ENCODE measurements around the gene XPNPEP2.

The XPNPEP2 gene

GRCh38 chrX:129797251-129797906, 58.6 kb downstream of the XPNPEP2 start:
- peaks cover 44 to 62% (median 55%) of the 10 kb centered on the region in 11 experiments for H3K36me3 ChIP-seq
- H3K4me3 ChIP-seq: no peak overlapping the region
- no peaks in the 10 kb centered on the region for H3K9me3 ChIP-seq (replicated peaks in 1 of 11)
- TF ChIP-seq Cebpa-rat (IDR thresholded peaks at IDR 0.05): no peak
- no peak overlapping the region for H3K9ac ChIP-seq
- peaks cover 19 to 69% (median 52%) of the 10 kb centered on the region in 11 experiments; a peak in 21 of 22 replicates for H4K20me1 ChIP-seq
- peak overlapping the region in 2 of 11 experiments; percentile 15 to 26; a peak in 3 of 22 replicates for H3K4me2 ChIP-seq
- peaks cover 0 to 50% (median 15%) of the 10 kb centered on the region in 10 experiments; a peak in 11 of 20 replicates for H3K4me1 ChIP-seq
- H3K27me3 ChIP-seq: peaks cover 40 to 90% (median 69%) of the 10 kb centered on the region in 11 experiments
- no peak overlapping the region for H3K27ac ChIP-seq

- Histone ChIP-seq H3K4me3 (no peak overlapping the region), H3K9me3 (replicated peaks in 1 of 11) (no peaks in the 10 kb centered on the region), H3K9ac (no peak overlapping the region), H4K20me1 (peaks cover 9 to 59% (median 41%) of the 10 kb centered on the region in 11 experiments; a peak in 21 of 22 replicates), H3K27me3 (peaks cover 48 to 92% (median 76%) of the 10 kb centered on the region in 11 experiments), H3K36me3 (peaks cover 34 to 51% (median 45%) of the 10 kb centered on the region in 11 experiments), H3K4me2 (peak overlapping the region in 5 of 11 experiments; percentile 19 to 47 (median 26); a peak in 8 of 22 replicates), H3K4me1 (peaks cover 0 to 46% (median 15%) of the 10 kb centered on the region in 10 experiments; a peak in 11 of 20 replicates), H3K27ac (peak overlapping the region in 4 of 11 experiments; percentile 13 to 36 (median 22); a peak in 4 of 22 replicates)
- TF ChIP-seq Cebpa-rat (IDR thresholded peaks at IDR 0.05): no peak
Measured at GRCh38 chrX:129798456-129798855, 59.7 kb downstream of the XPNPEP2 start.

DNA sequence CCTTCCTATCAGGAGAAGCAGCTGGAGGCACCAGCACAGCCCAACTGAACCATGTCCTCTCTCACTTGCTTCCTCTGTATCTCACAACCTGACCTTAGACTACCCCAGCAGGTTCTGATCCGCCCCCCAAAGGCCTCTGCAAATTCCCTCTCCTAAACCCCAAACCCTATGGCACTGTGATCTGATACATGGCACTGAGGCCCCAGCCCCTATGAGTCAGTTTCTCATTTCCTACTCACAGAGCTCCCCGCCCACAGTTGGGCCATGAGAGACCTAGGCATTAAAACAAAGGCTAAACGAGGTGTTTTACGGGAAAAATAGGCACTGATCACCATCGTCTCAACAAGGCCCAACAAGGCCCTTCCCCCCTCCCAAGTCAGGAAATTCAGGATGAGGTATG, 60.1 kb downstream of the XPNPEP2 start:
- peaks cover 5 to 54% (median 37%) of the 10 kb centered on the region in 11 experiments; a peak in 21 of 22 replicates for H4K20me1 ChIP-seq
- H3K27ac ChIP-seq: peak overlapping the region in 5 of 11 experiments; percentile 2 to 36 (median 21); a peak in 3 of 22 replicates
- no peaks in the 10 kb centered on the region for H3K9me3 ChIP-seq (replicated peaks in 1 of 11)
- H3K9ac ChIP-seq: no peak overlapping the region
- no peak for TF ChIP-seq Cebpa-rat (IDR thresholded peaks at IDR 0.05)
- peaks cover 52 to 93% (median 80%) of the 10 kb centered on the region in 11 experiments for H3K27me3 ChIP-seq
- no peak overlapping the region for H3K4me3 ChIP-seq
- H3K4me1 ChIP-seq: peaks cover 0 to 42% (median 15%) of the 10 kb centered on the region in 10 experiments; a peak in 11 of 20 replicates
- peak overlapping the region in 5 of 11 experiments; percentile 19 to 47 (median 26); a peak in 8 of 22 replicates for H3K4me2 ChIP-seq
- H3K36me3 ChIP-seq: peaks cover 29 to 47% (median 42%) of the 10 kb centered on the region in 11 experiments

DNA sequence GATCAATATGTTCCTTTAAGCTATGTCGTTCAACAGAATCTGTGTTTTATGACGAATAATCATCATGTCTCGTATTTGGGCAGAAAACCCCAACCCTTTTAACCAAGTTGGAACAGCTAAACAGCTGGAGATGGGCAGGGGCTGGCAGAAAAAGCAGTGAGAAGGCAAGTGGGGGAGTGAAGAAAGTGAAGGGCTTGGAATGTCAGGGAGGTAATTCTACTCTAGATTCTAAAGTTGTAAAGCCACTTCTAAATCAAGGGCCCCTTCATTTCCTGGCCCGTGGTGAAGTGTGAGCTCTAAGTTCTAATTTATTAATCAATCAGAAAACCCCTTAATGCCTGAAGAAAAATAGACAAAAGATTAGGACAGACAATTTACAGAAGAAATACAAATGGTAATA, 61.4 kb downstream of the XPNPEP2 start:
- H3K27me3 ChIP-seq: peaks cover 56 to 98% (median 87%) of the 10 kb centered on the region in 11 experiments
- H3K4me1 ChIP-seq: peaks cover 0 to 32% (median 15%) of the 10 kb centered on the region in 10 experiments; a peak in 11 of 20 replicates
- peaks cover 19 to 40% (median 32%) of the 10 kb centered on the region in 11 experiments for H3K36me3 ChIP-seq
- H3K27ac ChIP-seq: no peak overlapping the region
- no peak for TF ChIP-seq Cebpa-rat (IDR thresholded peaks at IDR 0.05)
- H3K9ac ChIP-seq: no peak overlapping the region
- H4K20me1 ChIP-seq: peaks cover 4 to 41% (median 24%) of the 10 kb centered on the region in 11 experiments; a peak in 16 of 22 replicates
- no peak overlapping the region for H3K4me2 ChIP-seq
- H3K9me3 ChIP-seq (replicated peaks in 1 of 11): no peaks in the 10 kb centered on the region
- no peak overlapping the region for H3K4me3 ChIP-seq

DNA sequence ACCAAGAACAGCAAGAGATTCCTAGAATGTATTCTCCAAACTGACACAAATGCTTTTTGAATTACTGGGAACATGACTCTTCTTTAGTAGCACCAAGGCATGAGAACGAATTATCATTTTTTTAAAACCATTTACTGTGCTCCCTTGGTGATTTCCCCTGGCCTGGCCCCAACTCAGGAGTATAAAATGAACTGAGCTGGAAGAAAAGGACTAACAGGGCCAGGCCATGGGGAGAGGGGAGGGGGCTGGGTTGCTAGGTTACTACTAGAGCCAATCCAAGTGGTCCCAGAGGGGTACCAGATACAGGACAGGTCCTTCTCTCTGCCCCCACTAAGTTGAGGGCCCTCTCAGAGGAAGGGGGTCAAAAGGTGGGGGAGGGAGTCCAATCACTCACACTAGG, 64.1 kb downstream of the XPNPEP2 start:
- no peak overlapping the region for H3K9ac ChIP-seq
- H3K4me3 ChIP-seq: no peak overlapping the region
- TF ChIP-seq Cebpa-rat (IDR thresholded peaks at IDR 0.05): no peak
- no peak overlapping the region for H3K27ac ChIP-seq
- H3K36me3 ChIP-seq: peaks cover 10 to 30% (median 21%) of the 10 kb centered on the region in 11 experiments; a peak in 21 of 22 replicates
- H4K20me1 ChIP-seq: peaks cover 0 to 16% (median 5%) of the 10 kb centered on the region in 11 experiments; a peak in 8 of 22 replicates
- H3K27me3 ChIP-seq: peaks cover 51 to 93% (median 77%) of the 10 kb centered on the region in 11 experiments
- no peaks in the 10 kb centered on the region for H3K9me3 ChIP-seq (replicated peaks in 1 of 11)
- H3K4me1 ChIP-seq: peaks cover 0 to 19% (median 11%) of the 10 kb centered on the region in 10 experiments; a peak in 11 of 20 replicates
- H3K4me2 ChIP-seq: no peak overlapping the region

DNA sequence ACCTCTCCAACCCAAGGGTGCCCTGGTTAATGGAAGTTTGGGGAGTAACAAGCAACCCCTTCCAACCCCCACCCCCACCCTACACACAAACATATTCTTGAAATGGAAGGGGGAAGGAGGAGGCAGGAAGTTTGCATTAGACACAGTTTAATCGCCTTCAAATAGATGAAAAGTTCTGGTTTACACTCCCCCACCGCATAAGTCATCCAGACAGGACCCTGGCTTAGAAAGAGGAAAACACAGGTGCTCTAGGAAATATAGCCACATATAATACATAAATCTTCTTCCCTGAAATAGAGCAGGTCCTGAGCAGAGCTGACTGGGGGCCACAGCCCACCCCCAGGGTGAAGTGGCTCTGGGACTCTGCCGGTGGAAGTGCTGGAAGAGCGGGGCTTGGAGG, 66.0 kb downstream of the XPNPEP2 start:
- Histone ChIP-seq H3K9me3 (replicated peaks in 1 of 11) (peaks cover 0 to 16% (median 8%) of the 10 kb centered on the region in 11 experiments; a peak in 11 of 22 replicates), H3K4me3 (no peak overlapping the region), H3K36me3 (peaks cover 9 to 33% (median 20%) of the 10 kb centered on the region in 11 experiments; a peak in 19 of 22 replicates), H3K4me1 (peaks cover 0 to 24% (median 0%) of the 10 kb centered on the region in 10 experiments; a peak in 6 of 20 replicates), H3K27me3 (peaks cover 38 to 89% (median 76%) of the 10 kb centered on the region in 11 experiments), H3K9ac (no peak overlapping the region), H3K27ac (no peak overlapping the region), H3K4me2 (no peak overlapping the region), H4K20me1 (peaks cover 0 to 4% (median 0%) of the 10 kb centered on the region in 11 experiments; a peak in 1 of 22 replicates)
- TF ChIP-seq Cebpa-rat (IDR thresholded peaks at IDR 0.05): no peak

DNA sequence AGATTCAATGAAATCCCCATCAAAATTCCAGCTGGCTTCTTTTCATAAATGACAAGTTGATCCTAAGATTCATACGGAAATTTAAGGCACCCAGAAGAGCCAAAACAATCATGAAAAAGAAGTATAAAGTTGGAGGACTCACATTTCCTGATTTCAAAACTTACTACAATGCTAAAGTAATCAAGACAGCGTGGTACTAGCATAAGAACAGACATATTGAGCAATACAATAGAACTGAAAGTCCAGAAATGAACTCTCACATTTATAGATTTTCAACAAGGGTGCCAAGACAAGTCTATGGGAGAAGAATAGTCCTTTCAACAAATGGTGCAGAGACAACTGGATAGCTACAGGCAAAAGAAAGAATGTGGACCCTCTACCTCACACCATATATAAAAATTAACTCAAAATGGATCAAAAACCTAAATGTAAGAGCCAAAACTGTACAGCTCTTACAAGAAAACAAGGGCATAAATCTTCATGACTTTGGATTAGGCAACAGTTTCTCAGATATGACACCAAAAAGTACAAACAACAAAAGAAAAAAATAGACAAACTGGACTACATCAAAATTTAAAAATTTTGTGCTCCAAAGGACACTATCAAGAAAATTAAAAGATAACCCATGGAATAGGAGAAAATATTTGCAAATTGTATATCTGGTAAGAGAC, 69.5 kb downstream of the XPNPEP2 start:
- peaks cover 0 to 27% (median 0%) of the 10 kb centered on the region in 10 experiments; a peak in 6 of 20 replicates for H3K4me1 ChIP-seq
- peaks cover 0 to 16% (median 8%) of the 10 kb centered on the region in 11 experiments; a peak in 11 of 22 replicates for H3K9me3 ChIP-seq (replicated peaks in 1 of 11)
- H4K20me1 ChIP-seq: no peaks in the 10 kb centered on the region; a peak in 1 of 22 replicates
- no peak overlapping the region for H3K4me3 ChIP-seq
- no peak overlapping the region for H3K9ac ChIP-seq
- no peak for TF ChIP-seq Cebpa-rat (IDR thresholded peaks at IDR 0.05)
- H3K27me3 ChIP-seq: peaks cover 35 to 80% (median 70%) of the 10 kb centered on the region in 11 experiments
- H3K27ac ChIP-seq: peak overlapping the region in 3 of 11 experiments; percentile 11 to 60 (median 12); a peak in 3 of 22 replicates
- H3K4me2 ChIP-seq: peak overlapping the region in 4 of 11 experiments; percentile 1 to 68 (median 27); a peak in 5 of 22 replicates
- H3K36me3 ChIP-seq: peaks cover 12 to 59% (median 36%) of the 10 kb centered on the region in 11 experiments; a peak in 21 of 22 replicates

Data from BLaER1 treated with 17β-estradiol and CSF1 and Interleukin-3, amounts not matched to agents 10 nM and 100 nM (cell line).